Heart left ventricle (tissue), 13 donors: ENCODE measurements around the gene WDR17.

ENCODE experiments used
- CTCF ChIP-seq, 12 donors: fragments of 200-600 bp; sonication (generic) in 4 of 12; IDR thresholded peaks; one replicate each; pipeline versions ENCODE4 v1.5.0 to v1.8.0; 2018 to 2022; ENCODE audit warnings: antibody characterized with exemption in 12 of 12, mild to moderate bottlenecking in 5 of 12
- POLR2A ChIP-seq, 2 donors: fragments of 450-650 bp; IDR thresholded peaks; one replicate each; pipeline ENCODE4 v1.6.1; 2017; ENCODE audit warnings: antibody characterized with exemption in 2 of 2, mild to moderate bottlenecking in 2 of 2, moderate library complexity in 2 of 2
- donor health status: ischemic (EF 13 %, LVEDD 7.1; RV severe dilation, severe dysfunction).
- donor health status: DM: no; HTN: yes; CAD: no.
- donor health status: DM: no; HTN: no; CAD: no.
- donor health status: ischemic (EF 25% LVEDD 6.9; RV normal size, moderate dysfunction).
- donor health status: ischemic (EF 25% LVEDD 5.7; RV mildly dilated, moderate dysfunction).
- donor health status: ischemic (EF 35%, LVEDD 5.7; RV mildly dilated, moderate dysfunction).
- donor health status: nonischemic (EF 11% LVEDD 7.7; RV severe dilation, severe dysfunction).
- donor health status: DM: yes; HTN: yes; CAD: no.
- donor health status: PGD.
- donor health status: ischemic (EF 29% LVEDD 5.4; RV normal size, mild dysfunction).
- donor health status: nonischemic (EF 23%, LVEDD 6.1; RV moderate dilation, normal function).

- TF ChIP-seq CTCF (IDR thresholded peaks at IDR 0.05) (no peak), POLR2A (IDR thresholded peaks at IDR 0.05) (no peak)
Observed at GRCh38 chr4:176193938-176194337, 128.3 kb downstream of the WDR17 start.
